HFF-Myc (cell line): ENCODE results near the gene ARSK.

Experiments
- DNase-seq: peaks from one replicate; pipeline ENCODE4 v3.0.0-alpha.2; 2011; ENCODE audit warnings: low read depth; ENCODE audit errors: extremely low read depth
- H3K4me3 ChIP-seq: replicated peaks from 2 replicates; pipeline ENCODE4 v1.5.1; 2011; ENCODE audit warnings: low read depth, mild to moderate bottlenecking, control low read depth, low read length
- TF ChIP-seq, protein P1 (sequence below): IDR thresholded peaks from 2 replicates; pipeline ENCODE4 v1.5.1; 2012; ENCODE audit warnings: mild to moderate bottlenecking, low read depth, low read length, control low read depth; ENCODE audit errors: missing control alignments

Gene ARSK

DNA sequence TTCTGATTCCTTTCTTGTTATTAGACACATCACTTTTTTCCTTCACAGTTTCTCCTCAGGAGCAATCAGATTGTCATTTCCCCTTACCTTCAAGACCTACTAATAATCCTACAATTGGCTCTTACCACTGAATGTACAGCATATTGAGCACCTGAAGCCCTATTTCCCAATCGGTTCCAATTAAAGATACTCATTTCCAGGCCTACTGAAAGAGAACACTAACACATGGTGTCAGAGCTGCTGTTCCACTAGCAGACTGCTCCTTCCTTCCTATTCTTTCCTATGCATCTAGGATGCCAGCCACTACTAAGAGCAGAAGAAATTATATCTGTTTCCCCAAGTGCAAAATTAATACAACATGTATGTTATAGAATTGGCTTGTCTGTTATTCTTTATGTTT lies 34.7 kb upstream of the ARSK start:
- no peak overlapping the region for H3K4me3 ChIP-seq
- TF ChIP-seq, protein P1, sequence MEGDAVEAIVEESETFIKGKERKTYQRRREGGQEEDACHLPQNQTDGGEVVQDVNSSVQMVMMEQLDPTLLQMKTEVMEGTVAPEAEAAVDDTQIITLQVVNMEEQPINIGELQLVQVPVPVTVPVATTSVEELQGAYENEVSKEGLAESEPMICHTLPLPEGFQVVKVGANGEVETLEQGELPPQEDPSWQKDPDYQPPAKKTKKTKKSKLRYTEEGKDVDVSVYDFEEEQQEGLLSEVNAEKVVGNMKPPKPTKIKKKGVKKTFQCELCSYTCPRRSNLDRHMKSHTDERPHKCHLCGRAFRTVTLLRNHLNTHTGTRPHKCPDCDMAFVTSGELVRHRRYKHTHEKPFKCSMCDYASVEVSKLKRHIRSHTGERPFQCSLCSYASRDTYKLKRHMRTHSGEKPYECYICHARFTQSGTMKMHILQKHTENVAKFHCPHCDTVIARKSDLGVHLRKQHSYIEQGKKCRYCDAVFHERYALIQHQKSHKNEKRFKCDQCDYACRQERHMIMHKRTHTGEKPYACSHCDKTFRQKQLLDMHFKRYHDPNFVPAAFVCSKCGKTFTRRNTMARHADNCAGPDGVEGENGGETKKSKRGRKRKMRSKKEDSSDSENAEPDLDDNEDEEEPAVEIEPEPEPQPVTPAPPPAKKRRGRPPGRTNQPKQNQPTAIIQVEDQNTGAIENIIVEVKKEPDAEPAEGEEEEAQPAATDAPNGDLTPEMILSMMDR, result no peak
- DNase-seq, result no peak

DNA sequence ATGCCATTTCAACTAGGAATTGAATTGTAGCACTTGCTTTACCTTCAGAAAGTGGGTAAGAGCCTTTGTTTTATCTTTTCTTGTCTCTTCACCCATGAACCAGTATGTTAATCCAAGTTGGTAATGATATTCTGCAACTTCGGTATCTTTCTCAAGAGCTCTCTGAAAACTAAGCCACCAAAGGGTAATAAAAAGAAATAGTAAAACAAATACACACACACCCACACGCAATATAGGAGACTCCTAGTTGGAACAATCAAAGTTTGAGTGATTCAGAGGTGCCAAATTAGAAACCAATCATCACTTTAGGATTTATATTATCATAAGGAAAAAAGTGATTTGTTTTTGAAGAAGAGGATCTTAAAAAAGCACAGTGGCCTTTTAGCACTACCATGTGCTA lies 30.5 kb upstream of the ARSK start:
- TF ChIP-seq, protein P1, result no peak
- DNase-seq, result no peak

DNA sequence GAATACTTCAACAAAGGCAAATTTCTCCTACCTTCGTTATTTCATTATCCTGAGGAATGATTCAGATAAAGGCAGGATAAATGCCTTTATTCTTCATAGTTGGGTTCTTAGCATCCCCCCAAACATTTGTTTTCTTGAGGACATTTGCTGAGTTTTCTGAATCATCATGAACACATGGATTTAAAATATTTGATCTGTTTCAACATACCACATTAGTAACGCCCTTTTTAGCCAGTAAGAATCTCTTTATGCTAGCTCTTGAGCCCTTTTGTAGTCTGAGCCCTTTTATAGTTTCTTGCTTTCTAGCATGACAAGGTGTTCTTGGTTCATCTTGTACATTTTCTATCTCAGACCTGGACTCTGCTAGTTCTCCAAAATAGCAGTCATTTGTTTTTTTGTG lies 28.0 kb upstream of the ARSK start:
- no peak overlapping the region for H3K4me3 ChIP-seq
- TF ChIP-seq, protein P1, result no peak
- no peak for DNase-seq

More for the DNA sequence above, 30.5 kb upstream of the ARSK start:
- no peak overlapping the region for H3K4me3 ChIP-seq

DNA sequence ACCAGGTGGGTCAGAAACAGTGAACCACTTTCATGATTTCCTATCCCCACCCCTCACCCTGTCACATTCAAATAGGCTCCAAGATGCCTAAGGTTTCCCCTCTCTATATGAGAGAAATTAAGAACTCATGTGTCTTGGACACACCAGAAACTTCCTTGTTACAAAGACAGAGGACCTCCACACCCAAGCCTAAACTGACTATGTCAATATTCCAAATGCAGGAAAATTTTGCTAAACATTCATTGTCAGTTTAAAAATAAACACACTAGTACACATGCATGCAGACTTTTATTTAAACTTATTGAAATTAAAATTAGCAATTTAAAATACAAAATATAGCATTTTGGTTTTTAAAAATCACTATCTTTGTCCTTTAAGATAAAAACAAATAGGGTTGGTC lies 26.3 kb upstream of the ARSK start:
- TF ChIP-seq, protein P1, result no peak
- H3K4me3 ChIP-seq, result no peak overlapping the region
- DNase-seq, result no peak

DNA sequence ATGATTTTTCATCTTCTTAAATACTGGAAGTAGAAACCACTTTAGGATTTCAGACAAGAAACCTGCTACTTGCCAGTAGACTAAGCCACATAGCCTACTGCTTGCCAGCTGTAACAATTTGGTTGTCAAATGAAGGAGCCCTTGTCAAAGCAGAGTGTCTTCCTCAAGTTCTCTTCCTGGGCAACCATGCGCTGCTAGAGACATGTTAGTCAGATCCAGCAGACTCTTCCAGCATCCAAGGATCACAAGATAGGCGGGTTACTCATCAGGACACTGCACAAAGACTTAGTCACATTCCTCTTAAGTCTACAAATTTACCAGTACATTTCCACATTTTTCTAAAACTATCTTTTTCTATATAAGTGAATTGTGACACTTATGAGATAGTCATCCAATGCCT lies 24.5 kb upstream of the ARSK start:
- H3K4me3 ChIP-seq, result no peak overlapping the region
- DNase-seq, result no peak
- TF ChIP-seq, protein P1, result no peak

DNA sequence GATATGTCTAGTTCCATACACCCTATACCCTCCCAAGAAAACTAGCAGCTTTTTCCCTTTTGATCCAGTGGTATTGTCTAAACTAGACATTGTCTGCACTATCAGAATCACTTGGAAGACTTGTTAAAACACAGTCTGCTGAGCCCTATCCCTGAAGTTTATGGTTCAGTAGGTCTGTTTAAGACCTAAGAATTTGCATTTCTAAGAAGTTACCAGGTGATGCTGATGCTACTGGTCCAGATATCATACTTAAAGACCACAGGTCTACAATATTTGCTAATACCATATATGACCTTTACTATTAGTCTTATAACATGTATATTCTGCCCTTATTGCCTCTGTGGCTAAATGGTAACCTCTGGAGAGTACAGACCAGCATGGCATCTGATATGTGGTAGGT lies 23.4 kb upstream of the ARSK start:
- DNase-seq, result no peak
- H3K4me3 ChIP-seq, result no peak overlapping the region

DNA sequence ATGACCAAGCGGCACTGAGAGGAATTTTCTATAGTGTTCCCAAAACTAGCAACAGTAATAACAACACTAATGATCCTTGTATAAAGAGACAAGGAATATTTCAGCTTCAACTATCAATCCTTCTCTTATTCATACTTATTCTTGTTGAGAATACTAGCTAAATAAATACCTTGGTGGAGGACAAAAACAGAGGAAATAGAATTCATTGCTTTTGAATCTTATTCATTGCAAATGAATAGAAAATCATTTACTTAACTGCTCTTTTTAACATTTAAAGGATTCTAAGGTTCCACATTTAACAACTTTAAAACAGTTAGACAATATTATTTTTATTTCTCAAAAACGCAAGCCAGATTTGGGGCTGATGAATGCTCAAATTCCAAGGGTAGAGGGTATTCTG lies 22.5 kb upstream of the ARSK start:
- no peak overlapping the region for H3K4me3 ChIP-seq
- TF ChIP-seq, protein P1, result no peak
- no peak for DNase-seq

More for the DNA sequence above, 23.4 kb upstream of the ARSK start:
- TF ChIP-seq, protein P1, result no peak
